Activated CD8-positive, alpha-beta memory T cell treated with anti-CD3 and anti-CD28 coated beads, Interleukin-2, amount 50 U/mL, for 24 hours (primary cell): Measurements from ENCODE around the gene ACYP2.
"Not testable (repeated sequence)": the region's sequence is repeated elsewhere in the genome, so short reads cannot be mapped to it uniquely, and the experiment has no call there.

ENCODE experiments used
- DNase-seq: peaks from one replicate; pipeline ENCODE4 v3.0.0-alpha.2; 2020; ENCODE audit errors: extremely low read depth

The ACYP2 gene

GRCh38 chr2:54321047-54321446, 205.6 kb downstream of the ACYP2 start:
- no peak for DNase-seq

GRCh38 chr2:54324517-54324916, 209.1 kb downstream of the ACYP2 start:
- not testable (repeated sequence) for DNase-seq

- DNase-seq = no peak
Observed at GRCh38 chr2:54325148-54325547, 209.7 kb downstream of the ACYP2 start.

- no peak for DNase-seq
Observed at GRCh38 chr2:54329482-54330161, 214.2 kb downstream of the ACYP2 start.

GRCh38 chr2:54330162-54330925, 214.9 kb downstream of the ACYP2 start:
- peak; percentile 80 for DNase-seq

- no peak for DNase-seq
Observed at GRCh38 chr2:54330926-54331835, 215.8 kb downstream of the ACYP2 start.

GRCh38 chr2:54332386-54332785, 217.0 kb downstream of the ACYP2 start:
- no peak for DNase-seq

GRCh38 chr2:54336136-54336976, 220.9 kb downstream of the ACYP2 start:
- no peak for DNase-seq

GRCh38 chr2:54336977-54337255, 221.5 kb downstream of the ACYP2 start:
- no peak for DNase-seq

GRCh38 chr2:54341656-54342055, 226.2 kb downstream of the ACYP2 start:
- no peak for DNase-seq

GRCh38 chr2:54342603-54343002, 227.2 kb downstream of the ACYP2 start:
- no peak for DNase-seq

- no peak for DNase-seq
Observed at GRCh38 chr2:54347622-54348021, 232.2 kb downstream of the ACYP2 start.

- DNase-seq = no peak
Observed at GRCh38 chr2:54348646-54349045, 233.2 kb downstream of the ACYP2 start.

- no peak for DNase-seq
Observed at GRCh38 chr2:54350426-54350825, 235.0 kb downstream of the ACYP2 start.

GRCh38 chr2:54353216-54353615, 237.8 kb downstream of the ACYP2 start:
- DNase-seq = no peak
